ENCODE measurements around the gene LGI4.

The LGI4 gene

GRCh38 chr19:35125749-35126623, 8.9 kb downstream of the LGI4 start:
- H3K36me3 ChIP-seq (ENCODE audit: insufficient read depth, low read length), result no peaks in the 10 kb centered on the region
- H3K9me2 ChIP-seq (ENCODE audit: low read depth, low read length), result no peaks in the 10 kb centered on the region
- no peak overlapping the region for H3K27ac ChIP-seq (ENCODE audit: low read depth, low read length, poor library complexity, severe bottlenecking)
- H4K20me1 ChIP-seq (ENCODE audit: insufficient read depth, low read length), result no peaks in the 10 kb centered on the region
- no peaks in the 10 kb centered on the region for H3F3A ChIP-seq (ENCODE audit: insufficient read depth, low read length)
- H2AFZ ChIP-seq (ENCODE audit: low read length), result no peak overlapping the region
- H3K9ac ChIP-seq (ENCODE audit: low read length), result no peak overlapping the region
- no peaks in the 10 kb centered on the region for H3K9me3 ChIP-seq (ENCODE audit: low read length)
- no peak for TF ChIP-seq CTCF (IDR thresholded peaks at IDR 0.05; ENCODE audit: low read length)
- TF ChIP-seq EZH2 (IDR thresholded peaks at IDR 0.05; ENCODE audit: borderline replicate concordance, low read length), result no peak
- no peak overlapping the region for H3K4me2 ChIP-seq (ENCODE audit: low read length)
- peaks cover 14% of the 10 kb centered on the region for H3K4me1 ChIP-seq (ENCODE audit: insufficient read depth, low read length, severe bottlenecking)
- H3K4me3 ChIP-seq (ENCODE audit: low read depth, low read length, poor library complexity, severe bottlenecking), result no peak overlapping the region
- no peaks in the 10 kb centered on the region; the same call in 1 of the 2 replicates for H3K27me3 ChIP-seq (ENCODE audit: insufficient read depth, low read length)
- H3K79me2 ChIP-seq (ENCODE audit: insufficient read depth, low read length), result no peaks in the 10 kb centered on the region

- no peaks in the 10 kb centered on the region for H3K9me3 ChIP-seq (ENCODE audit: low read length)
- peaks cover 14% of the 10 kb centered on the region for H3K4me1 ChIP-seq (ENCODE audit: insufficient read depth, low read length, severe bottlenecking)
Observed at GRCh38 chr19:35125270-35125717, 9.6 kb downstream of the LGI4 start.

More at GRCh38 chr19:35125270-35125717, 9.6 kb downstream of the LGI4 start:
- H3K27me3 ChIP-seq (ENCODE audit: insufficient read depth, low read length), result no peaks in the 10 kb centered on the region; the same call in 1 of the 2 replicates
- no peak overlapping the region for H2AFZ ChIP-seq (ENCODE audit: low read length)
- H3F3A ChIP-seq (ENCODE audit: insufficient read depth, low read length), result no peaks in the 10 kb centered on the region
- H3K9me2 ChIP-seq (ENCODE audit: low read depth, low read length), result no peaks in the 10 kb centered on the region
- H3K9ac ChIP-seq (ENCODE audit: low read length), result no peak overlapping the region
- H3K4me3 ChIP-seq (ENCODE audit: low read depth, low read length, poor library complexity, severe bottlenecking), result no peak overlapping the region
- no peak overlapping the region for H3K27ac ChIP-seq (ENCODE audit: low read depth, low read length, poor library complexity, severe bottlenecking)
- H3K4me2 ChIP-seq (ENCODE audit: low read length), result peak overlapping the region; percentile 90; the same call in 1 of the 2 replicates
- H3K79me2 ChIP-seq (ENCODE audit: insufficient read depth, low read length), result no peaks in the 10 kb centered on the region
- no peaks in the 10 kb centered on the region for H3K36me3 ChIP-seq (ENCODE audit: insufficient read depth, low read length)
- TF ChIP-seq CTCF (IDR thresholded peaks at IDR 0.05; ENCODE audit: low read length) (no peak), EZH2 (IDR thresholded peaks at IDR 0.05; ENCODE audit: borderline replicate concordance, low read length) (no peak)
- H4K20me1 ChIP-seq (ENCODE audit: insufficient read depth, low read length), result no peaks in the 10 kb centered on the region
